ENCODE measurements around the gene BBS7.

The BBS7 gene

GRCh38 chr4:121824171-121824527 lies 46.1 kb downstream of the BBS7 start:
- H3K36me3 ChIP-seq (ENCODE audit: insufficient read depth, low read depth, low read length): peaks cover 36% of the 10 kb centered on the region
- H3K27ac ChIP-seq (ENCODE audit: low read length): peak overlapping the region; percentile 23
- no peaks in the 10 kb centered on the region for H3K27me3 ChIP-seq (ENCODE audit: insufficient read depth, low read length)
- peak overlapping the region; percentile 98 for H3K4me3 ChIP-seq (ENCODE audit: low read length)
- H3K9ac ChIP-seq (ENCODE audit: low read depth, low read length): peak overlapping the region; percentile 82; the same call in 1 of the 2 replicates
- peaks cover 7% of the 10 kb centered on the region; the same call in 1 of the 2 replicates for H3K4me1 ChIP-seq (ENCODE audit: insufficient read depth, low read length)
- H3K9me3 ChIP-seq (ENCODE audit: insufficient read depth, low read depth, low read length): no peaks in the 10 kb centered on the region

- Histone ChIP-seq H3K9ac (ENCODE audit: low read depth, low read length) (peak within 1 kb of the TSS; percentile 94), H3K4me3 (ENCODE audit: low read length) (peak within 1 kb of the TSS; percentile 98), H3K36me3 (ENCODE audit: insufficient read depth, low read depth, low read length) (peaks cover 42% of the 10 kb centered on the region), H3K9me3 (ENCODE audit: insufficient read depth, low read depth, low read length) (no peaks in the 10 kb centered on the region), H3K27me3 (ENCODE audit: insufficient read depth, low read length) (no peaks in the 10 kb centered on the region), H3K27ac (ENCODE audit: low read length) (peak within 1 kb of the TSS; percentile 62), H3K4me1 (ENCODE audit: insufficient read depth, low read length) (peaks cover 7% of the 10 kb centered on the region; the same call in 1 of the 2 replicates)
Measured at GRCh38 chr4:121823505-121824170, 46.6 kb downstream of the BBS7 start, which contains the start of gene CCNA2. CCNA2 (minus strand) TSS chr4:121823883; CDS start chr4:121823628, 255 bp downstream.

- Histone ChIP-seq H3K27me3 (ENCODE audit: insufficient read depth, low read length) (no peaks in the 10 kb centered on the region), H3K27ac (ENCODE audit: low read length) (peak overlapping the region; percentile 62), H3K9me3 (ENCODE audit: insufficient read depth, low read depth, low read length) (no peaks in the 10 kb centered on the region), H3K4me1 (ENCODE audit: insufficient read depth, low read length) (peaks cover 7% of the 10 kb centered on the region; the same call in 1 of the 2 replicates), H3K4me3 (ENCODE audit: low read length) (peak overlapping the region; percentile 98), H3K9ac (ENCODE audit: low read depth, low read length) (peak overlapping the region; percentile 94), H3K36me3 (ENCODE audit: insufficient read depth, low read depth, low read length) (peaks cover 48% of the 10 kb centered on the region)
Measured at GRCh38 chr4:121822796-121823504, 47.3 kb downstream of the BBS7 start.

- Histone ChIP-seq H3K9me3 (ENCODE audit: insufficient read depth, low read depth, low read length) (no peaks in the 10 kb centered on the region), H3K9ac (ENCODE audit: low read depth, low read length) (peak overlapping the region; percentile 94; the same call in 1 of the 2 replicates), H3K4me3 (ENCODE audit: low read length) (peak overlapping the region; percentile 98), H3K4me1 (ENCODE audit: insufficient read depth, low read length) (peaks cover 7% of the 10 kb centered on the region; the same call in 1 of the 2 replicates), H3K27me3 (ENCODE audit: insufficient read depth, low read length) (no peaks in the 10 kb centered on the region), H3K27ac (ENCODE audit: low read length) (no peak overlapping the region), H3K36me3 (ENCODE audit: insufficient read depth, low read depth, low read length) (peaks cover 57% of the 10 kb centered on the region)
Measured at GRCh38 chr4:121822047-121822446, 48.2 kb downstream of the BBS7 start.

- Histone ChIP-seq H3K4me3 (ENCODE audit: low read length) (no peak overlapping the region), H3K9me3 (ENCODE audit: insufficient read depth, low read depth, low read length) (no peaks in the 10 kb centered on the region), H3K36me3 (ENCODE audit: insufficient read depth, low read depth, low read length) (peaks cover 81% of the 10 kb centered on the region), H3K9ac (ENCODE audit: low read depth, low read length) (no peak overlapping the region), H3K4me1 (ENCODE audit: insufficient read depth, low read length) (peaks cover 7% of the 10 kb centered on the region; the same call in 1 of the 2 replicates), H3K27ac (ENCODE audit: low read length) (no peak overlapping the region), H3K27me3 (ENCODE audit: insufficient read depth, low read length) (no peaks in the 10 kb centered on the region)
Measured at GRCh38 chr4:121819216-121819965, 50.9 kb downstream of the BBS7 start.

GRCh38 chr4:121818215-121818614 lies 52.1 kb downstream of the BBS7 start:
- Histone ChIP-seq H3K4me3 (ENCODE audit: low read length) (no peak overlapping the region), H3K36me3 (ENCODE audit: insufficient read depth, low read depth, low read length) (peaks cover 93% of the 10 kb centered on the region), H3K27me3 (ENCODE audit: insufficient read depth, low read length) (no peaks in the 10 kb centered on the region), H3K9ac (ENCODE audit: low read depth, low read length) (no peak overlapping the region), H3K27ac (ENCODE audit: low read length) (no peak overlapping the region), H3K9me3 (ENCODE audit: insufficient read depth, low read depth, low read length) (no peaks in the 10 kb centered on the region), H3K4me1 (ENCODE audit: insufficient read depth, low read length) (peaks cover 7% of the 10 kb centered on the region; the same call in 1 of the 2 replicates)

GRCh38 chr4:121817701-121818100 lies 52.6 kb downstream of the BBS7 start:
- Histone ChIP-seq H3K4me3 (ENCODE audit: low read length) (no peak overlapping the region), H3K4me1 (ENCODE audit: insufficient read depth, low read length) (peaks cover 7% of the 10 kb centered on the region; the same call in 1 of the 2 replicates), H3K36me3 (ENCODE audit: insufficient read depth, low read depth, low read length) (peaks cover 98% of the 10 kb centered on the region), H3K27ac (ENCODE audit: low read length) (no peak overlapping the region), H3K9me3 (ENCODE audit: insufficient read depth, low read depth, low read length) (no peaks in the 10 kb centered on the region), H3K27me3 (ENCODE audit: insufficient read depth, low read length) (no peaks in the 10 kb centered on the region), H3K9ac (ENCODE audit: low read depth, low read length) (no peak overlapping the region)

- no peak overlapping the region for H3K9ac ChIP-seq (ENCODE audit: low read depth, low read length)
- H3K27me3 ChIP-seq (ENCODE audit: insufficient read depth, low read length): no peaks in the 10 kb centered on the region
- H3K36me3 ChIP-seq (ENCODE audit: insufficient read depth, low read depth, low read length): peaks cover 100% of the 10 kb centered on the region
- no peaks in the 10 kb centered on the region for H3K9me3 ChIP-seq (ENCODE audit: insufficient read depth, low read depth, low read length)
- H3K4me3 ChIP-seq (ENCODE audit: low read length): no peak overlapping the region
- H3K4me1 ChIP-seq (ENCODE audit: insufficient read depth, low read length): peaks cover 2% of the 10 kb centered on the region; the same call in 1 of the 2 replicates
- H3K27ac ChIP-seq (ENCODE audit: low read length): no peak overlapping the region
Measured at GRCh38 chr4:121817006-121817405, 53.3 kb downstream of the BBS7 start.

- no peak overlapping the region for H3K27ac ChIP-seq (ENCODE audit: low read length)
- peaks cover 99% of the 10 kb centered on the region for H3K36me3 ChIP-seq (ENCODE audit: insufficient read depth, low read depth, low read length)
Measured at GRCh38 chr4:121814756-121815155, 55.5 kb downstream of the BBS7 start.

GRCh38 chr4:121811122-121811521 lies 59.2 kb downstream of the BBS7 start:
- Histone ChIP-seq H3K4me3 (ENCODE audit: low read length) (no peak overlapping the region), H3K4me1 (ENCODE audit: insufficient read depth, low read length) (no peaks in the 10 kb centered on the region), H3K36me3 (ENCODE audit: insufficient read depth, low read depth, low read length) (peaks cover 99% of the 10 kb centered on the region), H3K27me3 (ENCODE audit: insufficient read depth, low read length) (no peaks in the 10 kb centered on the region), H3K27ac (ENCODE audit: low read length) (no peak overlapping the region), H3K9me3 (ENCODE audit: insufficient read depth, low read depth, low read length) (no peaks in the 10 kb centered on the region), H3K9ac (ENCODE audit: low read depth, low read length) (no peak overlapping the region)

More at GRCh38 chr4:121814756-121815155, 55.5 kb downstream of the BBS7 start:
- H3K9me3 ChIP-seq (ENCODE audit: insufficient read depth, low read depth, low read length): no peaks in the 10 kb centered on the region
- no peaks in the 10 kb centered on the region for H3K27me3 ChIP-seq (ENCODE audit: insufficient read depth, low read length)
- no peaks in the 10 kb centered on the region for H3K4me1 ChIP-seq (ENCODE audit: insufficient read depth, low read length)
- no peak overlapping the region for H3K9ac ChIP-seq (ENCODE audit: low read depth, low read length)
- H3K4me3 ChIP-seq (ENCODE audit: low read length): no peak overlapping the region

- Histone ChIP-seq H3K9ac (ENCODE audit: low read depth, low read length) (no peak overlapping the region), H3K27ac (ENCODE audit: low read length) (no peak overlapping the region), H3K4me1 (ENCODE audit: insufficient read depth, low read length) (no peaks in the 10 kb centered on the region), H3K9me3 (ENCODE audit: insufficient read depth, low read depth, low read length) (no peaks in the 10 kb centered on the region), H3K4me3 (ENCODE audit: low read length) (no peak overlapping the region), H3K27me3 (ENCODE audit: insufficient read depth, low read length) (no peaks in the 10 kb centered on the region), H3K36me3 (ENCODE audit: insufficient read depth, low read depth, low read length) (peaks cover 94% of the 10 kb centered on the region)
Measured at GRCh38 chr4:121806411-121806810, 63.9 kb downstream of the BBS7 start.
